NK-92 treated with Interleukin-12 subunit alpha and Interleukin-12 subunit beta, amount 100 ng/mL, for 24 hours (cell line): ENCODE measurements around the gene GNRH2.
A peak's percentile ranks its signal among the peaks of the same experiment; 100 is the strongest.
"Not testable (repeated sequence)": the region's sequence is repeated elsewhere in the genome, so short reads cannot be mapped to it uniquely, and the experiment has no call there.

Experiments used
- DNase-seq: peaks from one replicate; lab custom pipeline; 2025; lab: John Stamatoyannopoulos, UW

GNRH2 gene

DNA sequence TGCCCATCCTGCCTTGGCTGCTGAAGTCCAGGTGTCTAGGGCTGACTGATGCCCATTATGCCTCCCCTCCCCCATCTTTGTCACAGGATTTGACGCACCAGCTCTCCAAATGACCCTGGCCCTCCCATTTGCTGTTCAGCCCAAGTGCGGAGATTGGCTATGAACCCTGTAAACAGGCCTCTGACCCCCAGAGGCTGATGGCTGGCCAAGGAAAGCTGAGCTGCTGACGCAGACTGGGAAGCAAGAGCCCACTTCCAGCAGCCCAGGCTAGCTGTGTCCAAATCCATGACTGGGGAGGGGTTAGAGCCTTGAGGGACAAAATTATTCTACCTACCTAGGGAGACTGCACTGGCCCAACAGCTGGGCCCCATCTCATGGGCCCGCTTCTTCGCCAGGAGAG is 797 bp upstream of the GNRH2 start:
- DNase-seq = no peak

DNA sequence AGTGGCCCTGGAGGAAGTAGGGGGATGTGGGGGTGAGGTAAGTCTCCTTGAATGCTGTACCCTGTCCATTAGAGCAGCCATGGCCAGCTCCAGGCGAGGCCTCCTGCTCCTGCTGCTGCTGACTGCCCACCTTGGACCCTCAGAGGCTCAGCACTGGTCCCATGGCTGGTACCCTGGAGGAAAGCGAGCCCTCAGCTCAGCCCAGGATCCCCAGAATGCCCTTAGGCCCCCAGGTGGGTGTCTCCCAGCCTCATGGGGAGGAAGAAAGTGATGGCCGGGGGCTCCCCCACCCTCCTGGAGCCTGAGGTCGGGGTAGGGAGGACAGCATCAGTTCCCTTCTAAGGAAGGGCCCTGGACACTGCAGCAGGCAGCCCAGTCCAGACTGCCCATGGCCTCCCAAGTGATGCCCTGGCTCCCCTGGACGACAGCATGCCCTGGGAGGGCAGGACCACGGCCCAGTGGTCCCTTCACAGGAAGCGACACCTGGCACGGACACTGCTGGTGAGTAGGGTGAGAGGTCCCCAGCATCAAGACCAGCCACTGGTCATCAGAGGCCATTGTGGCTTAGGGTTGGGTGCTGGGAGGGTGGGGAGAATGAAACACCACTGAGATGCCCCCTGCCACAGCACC is 1.0 kb downstream of the GNRH2 start:
- DNase-seq = no peak

DNA sequence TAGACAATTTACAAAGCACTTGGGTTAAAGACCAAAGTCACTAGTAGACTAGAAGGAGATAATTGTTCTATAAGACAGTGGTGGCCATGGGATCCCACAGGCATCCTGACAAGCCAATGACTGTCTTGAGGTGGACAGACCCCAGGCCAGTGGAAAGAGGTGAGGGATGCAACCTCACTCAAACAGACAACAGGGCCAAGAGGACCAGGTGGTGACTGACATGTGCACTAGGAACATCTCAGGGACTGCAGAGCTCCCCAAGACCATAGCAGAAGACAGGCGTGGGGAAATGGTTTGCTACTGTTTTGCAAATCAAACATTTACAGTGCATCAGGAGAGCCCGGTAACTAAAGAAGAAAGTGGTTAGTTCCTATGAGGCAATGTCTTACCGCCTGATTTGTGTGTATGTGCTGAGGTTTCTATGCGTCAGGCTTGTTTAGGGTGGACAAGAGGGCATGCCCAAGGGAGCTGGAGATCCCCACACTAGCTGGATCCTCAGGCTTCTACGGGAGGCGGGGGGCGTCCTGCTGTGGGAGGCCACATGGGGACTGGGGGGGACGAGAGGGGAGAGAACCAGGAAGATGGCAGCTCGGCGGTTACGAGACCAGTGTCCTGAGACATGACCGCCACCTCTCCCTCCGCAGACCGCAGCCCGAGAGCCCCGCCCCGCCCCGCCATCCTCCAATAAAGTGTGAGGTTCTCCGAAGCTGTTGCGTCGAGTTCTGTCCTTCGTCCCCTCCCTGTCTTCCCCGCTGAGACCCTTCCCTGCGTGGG is 1.8 kb downstream of the GNRH2 start:
- DNase-seq = peak; percentile 73

DNA sequence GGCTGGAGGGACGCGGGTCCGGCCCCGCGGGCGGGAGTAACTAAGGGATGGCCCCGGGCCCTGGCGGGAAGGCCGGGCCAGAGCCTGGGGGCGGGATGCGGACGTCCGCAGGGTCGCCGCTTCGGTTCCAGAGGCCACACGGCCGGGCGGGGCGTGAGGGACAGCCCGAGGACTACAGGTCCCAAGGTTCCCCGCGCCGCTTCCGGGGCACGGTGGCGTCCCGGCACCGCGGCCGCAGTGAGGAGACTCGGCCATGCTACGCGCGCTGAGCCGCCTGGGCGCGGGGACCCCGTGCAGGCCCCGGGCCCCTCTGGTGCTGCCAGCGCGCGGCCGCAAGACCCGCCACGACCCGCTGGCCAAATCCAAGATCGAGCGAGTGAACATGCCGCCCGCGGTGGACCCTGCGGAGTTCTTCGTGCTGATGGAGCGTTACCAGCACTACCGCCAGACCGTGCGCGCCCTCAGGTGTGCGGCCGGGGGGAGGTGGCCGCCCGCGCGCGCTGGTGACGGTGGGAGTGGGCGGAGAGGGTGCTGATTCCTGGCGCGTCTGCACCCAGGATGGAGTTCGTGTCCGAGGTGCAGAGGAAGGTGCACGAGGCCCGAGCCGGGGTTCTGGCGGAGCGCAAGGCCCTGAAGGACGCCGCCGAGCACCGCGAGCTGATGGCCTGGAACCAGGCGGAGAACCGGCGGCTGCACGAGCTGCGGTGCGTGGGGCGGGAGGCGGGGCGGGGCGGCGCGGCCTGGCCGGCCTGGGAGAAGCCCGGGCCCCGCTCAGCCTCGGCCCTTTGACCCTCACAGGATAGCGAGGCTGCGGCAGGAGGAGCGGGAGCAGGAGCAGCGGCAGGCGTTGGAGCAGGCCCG is 2.6 kb downstream of the GNRH2 start, which contains the start of gene MRPS26:
Gene MRPS26 (plus strand): TSS at position 237 of the 861 bp plus-strand sequence. CDS start 17 bp downstream, at position 254.
- peak; percentile 78 for DNase-seq

DNA sequence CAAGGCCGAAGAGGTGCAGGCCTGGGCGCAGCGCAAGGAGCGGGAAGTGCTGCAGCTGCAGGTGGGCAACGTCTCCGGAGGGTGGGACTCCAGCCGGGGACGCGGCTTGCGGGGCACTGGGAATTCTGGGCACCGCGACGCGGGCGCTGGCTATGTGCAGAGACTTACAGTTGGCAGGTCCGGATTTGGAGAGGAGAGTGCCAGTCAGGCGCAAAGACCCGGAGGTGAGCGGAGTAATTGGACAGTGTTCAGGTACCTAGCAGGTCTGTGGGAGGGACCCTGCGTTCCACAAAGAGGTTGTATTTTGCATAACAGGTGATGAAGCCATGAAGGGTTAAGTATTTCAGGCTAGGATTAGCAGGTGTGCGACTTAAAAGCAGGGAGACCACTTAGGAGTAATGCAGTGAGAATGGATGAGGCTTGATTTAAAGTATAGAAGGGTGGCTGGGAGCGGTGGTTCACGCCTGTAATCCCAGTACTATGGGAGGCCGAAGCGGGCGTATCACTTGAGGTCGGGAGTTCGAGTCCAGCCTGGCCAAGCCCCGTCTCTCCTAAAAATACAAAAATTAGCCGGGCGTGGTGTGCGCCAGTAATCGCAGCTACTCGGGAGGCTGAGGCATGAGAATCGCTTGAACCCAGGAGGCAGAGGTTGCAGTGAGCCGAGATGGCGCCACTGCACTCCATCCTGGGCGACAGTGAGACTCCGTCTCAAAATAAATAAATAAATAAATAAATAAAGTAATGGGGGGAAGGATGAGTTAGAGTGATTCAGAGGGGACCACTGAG is 3.4 kb downstream of the GNRH2 start:
- no peak for DNase-seq

DNA sequence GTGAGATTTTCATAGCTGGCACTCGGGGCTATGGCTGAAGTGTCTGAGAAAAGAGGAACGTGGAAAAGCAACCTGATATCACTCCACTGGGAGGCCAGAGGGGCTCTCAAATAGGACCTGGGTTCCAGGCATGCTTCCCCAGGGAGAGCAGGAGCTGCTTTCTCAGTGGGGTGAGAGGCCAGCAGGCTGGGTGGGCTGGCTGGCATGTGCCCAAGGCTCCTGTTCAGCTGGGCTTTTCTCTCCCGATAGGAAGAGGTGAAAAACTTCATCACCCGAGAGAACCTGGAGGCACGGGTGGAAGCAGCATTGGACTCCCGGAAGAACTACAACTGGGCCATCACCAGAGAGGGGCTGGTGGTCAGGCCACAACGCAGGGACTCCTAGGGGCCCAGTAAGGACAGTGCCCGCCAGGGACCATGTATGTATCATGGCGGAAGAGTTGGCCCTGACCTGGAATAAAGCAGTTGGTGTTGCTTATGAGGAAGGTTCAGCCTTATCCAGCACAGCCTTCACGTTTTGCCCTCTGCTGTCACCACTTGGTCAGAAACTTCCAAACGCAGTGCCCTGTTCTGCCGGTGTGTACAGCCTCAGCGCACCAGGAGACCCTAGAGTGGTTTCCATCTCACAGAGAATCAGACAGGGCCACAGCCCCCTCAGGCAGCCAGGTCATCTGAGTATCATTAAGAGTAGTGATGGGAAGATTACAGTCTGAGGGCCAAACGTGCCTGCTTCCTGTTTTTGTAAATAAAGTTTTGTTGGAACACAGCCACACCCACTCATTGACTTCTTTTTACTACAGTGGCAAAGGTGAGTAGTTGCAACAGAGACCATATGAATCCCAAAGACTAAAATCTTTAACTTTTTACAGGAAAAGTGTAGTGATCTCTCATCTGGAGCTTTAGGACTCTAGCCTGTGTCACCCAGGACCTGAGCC is 4.3 kb downstream of the GNRH2 start:
- DNase-seq = no peak

- DNase-seq = no peak
These were observed 8.1 kb downstream of the GNRH2 start for GRCh38 chr20:3051385-3052019.

- no peak for DNase-seq
These were observed 16.1 kb downstream of the GNRH2 start for GRCh38 chr20:3059489-3059888.

DNA sequence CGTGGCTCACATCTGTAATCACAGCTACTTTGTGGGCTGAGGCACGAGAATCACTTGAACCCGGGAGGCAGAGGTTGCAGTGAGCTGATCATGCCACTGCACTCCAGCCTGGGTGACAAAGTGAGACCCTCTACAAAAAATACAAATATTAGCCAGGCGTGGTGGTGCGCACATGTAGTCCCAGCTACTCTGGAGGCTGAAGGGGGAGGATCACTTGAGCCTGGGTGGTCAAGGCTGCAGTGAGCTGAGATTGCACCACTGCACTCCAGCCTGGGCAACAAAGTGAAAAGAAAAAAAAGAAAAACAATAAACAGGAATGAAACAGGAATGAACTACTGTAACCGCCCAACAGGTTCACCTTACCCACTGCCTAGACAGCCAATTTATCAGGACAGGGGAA is 20.7 kb downstream of the GNRH2 start:
- not testable (repeated sequence) for DNase-seq

DNA sequence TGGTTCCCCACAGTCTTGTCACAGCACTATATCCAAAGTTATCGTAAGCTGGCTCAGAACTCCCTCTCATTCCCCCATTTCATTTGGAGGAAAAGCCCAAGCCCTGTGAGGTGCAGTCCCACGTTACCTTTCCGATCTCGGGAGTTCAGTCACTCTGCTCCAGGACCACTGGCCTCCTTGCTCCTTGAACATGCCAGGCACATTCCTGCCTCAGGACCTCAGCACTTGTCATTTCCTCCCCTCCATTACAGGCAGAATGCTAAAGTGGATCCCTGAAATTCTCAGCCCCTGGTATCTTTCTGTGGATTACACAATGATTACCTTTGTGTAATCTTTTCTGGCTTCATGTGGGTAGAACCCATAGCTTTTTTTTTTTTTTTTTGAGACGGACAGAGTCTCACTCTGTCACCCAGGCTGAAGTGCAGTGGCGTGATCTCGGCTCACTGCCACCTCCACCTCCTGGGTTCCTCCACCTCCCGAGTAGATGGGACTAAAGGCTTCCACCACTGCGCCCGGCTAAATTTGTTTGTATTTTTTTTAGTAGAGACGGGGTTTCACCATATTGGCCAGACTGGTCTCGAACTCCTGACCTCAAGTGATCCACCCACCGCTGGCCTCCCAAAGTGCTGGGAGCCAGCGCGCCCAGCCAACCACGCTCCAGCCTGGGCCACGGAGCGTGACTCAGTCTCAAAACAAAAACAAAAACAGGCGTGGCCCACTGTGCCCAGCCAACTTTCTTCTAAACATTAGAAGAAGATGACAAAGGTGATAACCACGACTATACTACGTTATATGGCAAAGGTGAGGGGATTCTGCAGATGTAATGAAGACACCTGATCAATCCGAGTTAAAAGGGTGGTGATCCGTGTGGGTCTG is 24.0 kb downstream of the GNRH2 start:
- DNase-seq = no peak

DNA sequence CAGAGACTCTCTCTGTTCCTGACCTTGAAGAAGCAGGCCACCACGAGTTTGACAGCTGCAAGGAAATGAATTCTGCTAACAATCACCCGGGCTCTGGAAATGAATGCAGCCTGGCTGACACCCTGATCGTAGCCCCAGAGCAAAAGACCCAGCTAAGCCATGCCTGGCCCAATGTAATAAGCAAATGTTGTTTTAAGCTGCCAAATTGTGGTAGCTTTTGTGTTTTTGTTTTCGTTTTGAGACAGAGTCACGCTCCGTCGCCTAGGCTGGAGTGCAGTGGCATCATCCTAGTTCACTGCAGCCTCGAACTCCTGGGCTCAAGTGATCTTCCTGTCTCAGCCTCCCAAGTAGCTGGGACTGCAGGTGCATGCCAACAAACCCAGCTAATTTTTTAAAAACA is 24.7 kb downstream of the GNRH2 start:
- DNase-seq = no peak

DNA sequence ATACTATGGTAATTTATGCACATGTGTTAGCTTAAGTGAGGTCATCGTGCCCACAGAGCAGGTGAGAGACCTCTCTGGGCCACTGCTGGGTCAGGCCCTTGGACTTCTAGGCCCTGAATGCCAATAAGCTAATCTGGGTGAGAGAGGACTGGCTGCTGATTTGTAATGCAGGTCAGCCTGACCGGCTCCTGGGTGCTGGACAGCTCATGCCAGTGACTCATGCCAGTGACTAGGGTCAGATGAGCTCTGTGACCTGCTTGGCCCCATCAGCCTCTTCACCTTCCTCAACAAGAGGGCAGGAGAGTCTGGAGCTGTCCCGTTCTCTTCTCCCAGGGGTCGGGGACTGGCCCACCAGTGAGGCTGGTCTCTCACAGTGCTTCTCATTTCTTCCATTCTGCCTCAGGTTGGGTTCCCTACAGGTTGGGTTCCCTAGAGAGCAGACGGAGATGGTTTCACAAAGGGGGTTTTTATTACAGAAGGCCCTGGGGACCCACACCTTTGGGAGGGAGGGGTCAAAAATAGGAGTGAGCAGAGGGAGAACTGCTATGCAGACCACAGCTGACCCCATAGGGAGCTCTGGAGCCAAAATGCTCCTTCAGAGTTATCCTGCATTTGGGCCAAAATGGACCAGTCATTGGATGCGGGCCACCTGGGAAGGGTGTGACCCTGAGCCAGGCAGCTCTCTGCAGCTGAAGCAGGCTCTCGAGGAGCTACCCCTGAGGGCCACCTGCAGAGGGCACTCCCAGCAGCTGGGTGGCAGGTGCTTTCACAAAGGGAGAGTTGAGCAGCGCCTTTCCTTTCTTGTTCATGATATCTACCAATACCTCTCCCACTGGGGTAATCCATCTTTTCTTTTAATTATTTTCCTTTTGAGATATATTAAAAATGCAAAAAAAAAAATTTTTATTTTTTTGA is 25.8 kb downstream of the GNRH2 start:
- no peak for DNase-seq

- no peak for DNase-seq
These were observed 27.3 kb downstream of the GNRH2 start for GRCh38 chr20:3070725-3071124.

DNA sequence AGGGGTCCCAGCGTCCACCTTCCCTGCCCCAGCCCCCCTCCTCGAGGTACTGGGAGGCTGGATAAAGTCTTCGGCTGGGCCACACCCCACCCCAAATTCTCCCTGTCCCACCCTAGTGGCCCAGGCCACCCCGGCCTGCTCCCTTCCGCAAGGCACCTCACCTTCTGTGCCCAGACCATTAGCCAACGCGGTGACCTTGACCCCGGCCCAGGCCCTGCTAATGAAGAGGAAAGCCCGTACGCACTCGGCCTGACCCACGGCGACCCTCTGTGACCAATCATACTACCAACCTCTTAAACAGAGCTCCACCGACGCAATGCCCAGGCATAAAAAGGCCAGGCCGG is 27.8 kb downstream of the GNRH2 start:
- no peak for DNase-seq

DNA sequence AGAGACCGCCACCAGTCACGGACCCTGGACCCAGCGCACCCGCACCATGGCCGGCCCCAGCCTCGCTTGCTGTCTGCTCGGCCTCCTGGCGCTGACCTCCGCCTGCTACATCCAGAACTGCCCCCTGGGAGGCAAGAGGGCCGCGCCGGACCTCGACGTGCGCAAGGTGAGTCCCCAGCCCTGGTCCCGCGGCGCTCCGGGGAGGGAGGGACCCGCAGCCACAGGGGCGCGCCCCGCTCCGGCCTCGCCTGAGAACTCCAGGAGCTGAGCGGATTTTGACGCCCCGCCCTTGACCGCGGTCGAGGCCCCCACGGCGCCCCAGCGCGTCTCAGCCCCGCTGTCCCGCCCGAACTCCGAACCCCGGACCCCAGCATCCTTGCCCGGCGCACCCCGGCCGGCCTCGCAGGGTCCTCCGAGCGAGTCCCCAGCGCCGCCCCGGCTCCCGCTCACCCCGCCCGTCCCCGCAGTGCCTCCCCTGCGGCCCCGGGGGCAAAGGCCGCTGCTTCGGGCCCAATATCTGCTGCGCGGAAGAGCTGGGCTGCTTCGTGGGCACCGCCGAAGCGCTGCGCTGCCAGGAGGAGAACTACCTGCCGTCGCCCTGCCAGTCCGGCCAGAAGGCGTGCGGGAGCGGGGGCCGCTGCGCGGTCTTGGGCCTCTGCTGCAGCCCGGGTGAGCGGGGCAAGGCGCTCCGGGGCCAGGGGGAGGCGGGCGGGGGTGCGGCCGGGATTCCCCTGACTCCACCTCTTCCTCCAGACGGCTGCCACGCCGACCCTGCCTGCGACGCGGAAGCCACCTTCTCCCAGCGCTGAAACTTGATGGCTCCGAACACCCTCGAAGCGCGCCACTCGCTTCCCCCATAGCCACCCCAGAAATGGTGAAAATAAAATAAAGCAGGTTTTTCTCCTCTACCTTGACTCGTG is 28.4 kb downstream of the GNRH2 start, which contains the start of gene OXT:
Gene OXT (plus strand): TSS at position 11 of the 920 bp plus-strand sequence. CDS start 36 bp downstream, at position 47.
- no peak for DNase-seq

DNA sequence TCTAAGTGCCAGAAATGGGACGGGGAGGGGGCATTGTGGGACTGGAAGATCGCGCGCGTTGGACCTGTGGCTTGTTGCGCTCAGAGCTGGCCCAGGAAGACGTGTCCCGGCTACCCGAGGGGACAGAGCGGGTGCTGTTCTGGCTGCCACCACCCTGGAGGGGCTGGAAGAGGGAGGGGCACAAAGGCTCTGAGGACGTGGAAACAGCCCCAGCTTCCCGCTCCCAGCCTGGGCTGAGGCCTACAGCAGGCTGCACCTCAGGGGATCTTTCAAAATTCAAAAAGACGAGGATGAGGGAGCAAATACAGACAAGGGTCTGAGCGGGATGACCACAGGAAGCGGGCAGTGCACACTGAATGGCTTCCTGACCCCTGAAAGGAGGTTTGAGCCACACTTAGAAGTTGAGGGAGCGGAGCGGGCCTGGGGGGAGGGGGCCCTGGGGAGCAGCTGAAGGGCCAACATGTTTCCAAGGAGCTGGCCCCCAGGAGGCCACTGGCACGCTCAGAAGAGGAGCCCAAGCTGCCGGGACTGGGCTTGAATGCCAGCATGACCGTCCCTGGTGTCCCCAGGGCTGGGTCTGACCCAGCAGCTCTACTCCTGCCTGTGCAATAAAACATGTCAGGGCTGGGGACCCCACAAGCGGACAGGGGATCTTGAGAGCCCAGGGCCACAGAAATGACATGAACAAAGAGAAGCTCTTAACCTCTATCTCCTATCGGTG is 29.3 kb downstream of the GNRH2 start:
- no peak for DNase-seq
